K562 (cell line): ENCODE measurements around the gene ACAP2.

ENCODE experiments used
- ATF2 ChIP-seq: sonication (generic); formaldehyde crosslinking; IDR thresholded peaks from 2 replicates; pipeline ENCODE4 v1.8.1; 2022; ENCODE audit warnings: missing genetic modification reagents
- CTCF ChIP-seq, 3 experiments: IDR thresholded peaks in 2 of 3; conservative IDR thresholded peaks in 1 of 3; 2 replicates each; pipeline ENCODE4 v1.5.1; 2011 to 2012; ENCODE audit warnings: low read length in 3 of 3, mild to moderate bottlenecking in 3 of 3, control low read depth in 2 of 3, improper control_type of control experiment in 1 of 3, inconsistent platforms in 1 of 3, low read depth in 1 of 3, mixed read lengths in 1 of 3, moderate library complexity in 1 of 3; ENCODE audit not compliant: insufficient read depth in 2 of 3
- EZH2 ChIP-seq: IDR thresholded peaks from 2 replicates; pipeline ENCODE4 v1.6.1; 2012; ENCODE audit warnings: low read depth, mild to moderate bottlenecking, inconsistent platforms, low read length, borderline replicate concordance
- FIP1L1 ChIP-seq: fragments of 200-400 bp; formaldehyde crosslinking; IDR thresholded peaks from 2 replicates; pipeline ENCODE4 v1.6.1; 2018; ENCODE audit warnings: mild to moderate bottlenecking, low read depth, low read length; ENCODE audit not compliant: poor library complexity, severe bottlenecking
- FOXK2 ChIP-seq, 2 experiments: fragments of 450-650 bp; IDR thresholded peaks in 1 of 2; conservative IDR thresholded peaks in 1 of 2; 2 replicates each; pipeline ENCODE4 v1.6.1; 2016; ENCODE audit warnings: low read depth in 2 of 2, mild to moderate bottlenecking in 1 of 2
- GATA2 ChIP-seq: sonication (generic); formaldehyde crosslinking; IDR thresholded peaks from 2 replicates; pipeline ENCODE4 v1.4.0; 2020; ENCODE audit warnings: mild to moderate bottlenecking, missing genetic modification reagents
- GTF2B ChIP-seq: IDR thresholded peaks from 2 replicates; pipeline ENCODE4 v1.6.1; 2011; ENCODE audit not compliant: insufficient read length; ENCODE audit errors: extremely low read depth
- HDGF ChIP-seq: fragments of 450-650 bp; IDR thresholded peaks from 2 replicates; pipeline ENCODE4 v1.6.1; 2016
- MEF2D ChIP-seq: conservative IDR thresholded peaks from 2 replicates; pipeline ENCODE4 v1.6.1; 2016; ENCODE audit warnings: low read depth, missing genetic modification characterization, missing compliant biosample characterization
- PATZ1 ChIP-seq: fragments of 250-450 bp; sonication (Bioruptor Pico); IDR thresholded peaks from 2 replicates; pipeline ENCODE4 v1.5.0; 2020; ENCODE audit warnings: mild to moderate bottlenecking, borderline replicate concordance
- PCBP1 ChIP-seq: fragments of 200-400 bp; formaldehyde crosslinking; IDR thresholded peaks from 2 replicates; pipeline ENCODE4 v1.6.1; 2018; ENCODE audit warnings: mild to moderate bottlenecking, low read depth, low read length; ENCODE audit not compliant: poor library complexity, severe bottlenecking
- POLR2AphosphoS5 ChIP-seq: IDR thresholded peaks from 2 replicates; pipeline ENCODE4 v1.6.1; 2011; ENCODE audit warnings: mild to moderate bottlenecking, low read depth, low read length, moderate library complexity; ENCODE audit not compliant: control insufficient read depth, insufficient read depth
- RBM39 ChIP-seq: fragments of 200-400 bp; formaldehyde crosslinking; optimal IDR thresholded peaks from 2 replicates; pipeline ENCODE3; 2018; ENCODE audit warnings: low read depth, low read length
- RCOR1 ChIP-seq, 2 experiments: IDR thresholded peaks; 2 replicates each; pipeline ENCODE4 v1.6.1; 2012; ENCODE audit warnings: low read depth in 2 of 2, low read length in 2 of 2, borderline replicate concordance in 1 of 2, improper control_type of control experiment in 1 of 2

GRCh38 chr3:195238586-195239118, 204.2 kb downstream of the ACAP2 start:
- no peak for TF ChIP-seq ATF2 (CRISPR knock-in tag)
- no peak for TF ChIP-seq RBM39
- no peak for TF ChIP-seq GTF2B
- no peak for TF ChIP-seq PATZ1 (CRISPR knock-in tag)
- TF ChIP-seq POLR2AphosphoS5 = no peak
- TF ChIP-seq RCOR1 (IDR thresholded peaks at IDR 0.05; ENCODE audit: borderline replicate concordance in 1 of 2, low read depth in 2 of 2, low read length in 2 of 2) = no peak
- no peak for TF ChIP-seq FIP1L1
- TF ChIP-seq PCBP1 = no peak
- no peak for TF ChIP-seq MEF2D (tag)
- no peak for TF ChIP-seq EZH2
- TF ChIP-seq CTCF (IDR thresholded peaks at IDR 0.05 in 2 of 3, conservative IDR thresholded peaks at IDR 0.05 in 1 of 3; ENCODE audit: insufficient read depth in 2 of 3, low read depth in 1 of 3, low read length in 3 of 3) = no peak
- TF ChIP-seq FOXK2 (conservative IDR thresholded peaks at IDR 0.05 in 1 of 2, IDR thresholded peaks at IDR 0.05 in 1 of 2; ENCODE audit: low read depth in 2 of 2) = no peak
- no peak for TF ChIP-seq GATA2 (CRISPR knock-in tag)
- TF ChIP-seq HDGF = no peak
